ENCODE measurements around the gene RNF220.

The RNF220 gene

GRCh38 chr1:44590475-44590874 lies 185.4 kb downstream of the RNF220 start:
- no peak for DNase-seq

GRCh38 chr1:44591381-44591780 lies 186.3 kb downstream of the RNF220 start:
- no peak for DNase-seq

DNA sequence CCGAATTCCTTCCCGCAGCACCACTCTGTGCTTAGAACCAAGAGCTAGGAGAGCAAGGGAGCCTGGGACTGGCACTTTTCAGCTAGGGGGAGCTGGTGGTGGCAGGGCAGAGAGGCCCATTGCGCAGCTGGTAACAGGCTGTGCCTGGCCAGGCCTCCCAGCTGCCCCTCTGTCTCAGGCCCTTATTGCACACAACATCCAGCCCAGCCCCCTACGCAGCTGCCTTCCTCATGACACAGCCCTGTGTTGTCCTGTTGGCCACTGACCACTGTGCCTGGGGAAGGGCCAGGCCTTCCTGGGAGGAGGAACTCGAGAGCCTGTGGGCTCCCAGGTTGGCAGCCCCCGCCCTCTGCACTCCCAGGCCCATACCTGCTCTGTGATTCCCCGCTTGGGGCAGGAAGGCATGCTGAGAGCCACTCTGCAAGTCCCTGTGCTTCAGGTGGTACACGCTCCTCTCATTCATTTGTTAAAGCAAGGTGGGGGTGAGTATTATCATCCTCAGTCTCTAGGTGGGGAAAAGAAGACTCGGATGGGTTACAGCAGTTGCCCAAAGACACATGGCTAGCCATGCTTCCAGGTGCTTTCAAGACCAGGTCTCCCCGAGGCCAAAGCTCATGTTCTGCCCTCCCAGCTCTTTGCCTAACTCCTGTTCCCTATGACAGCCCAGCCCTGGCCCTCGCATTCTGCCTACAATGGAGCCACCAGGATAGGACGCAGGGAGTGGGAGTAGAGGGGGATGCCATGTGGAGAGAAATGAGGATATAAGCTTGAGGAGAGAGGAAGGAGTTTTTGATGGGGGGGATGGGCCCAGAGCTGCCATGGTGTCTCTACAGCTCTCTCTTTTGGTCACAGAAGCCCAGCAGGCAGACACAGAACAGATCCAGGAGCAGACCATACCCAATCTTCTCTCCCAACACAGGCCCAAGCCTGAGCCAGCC lies 187.4 kb downstream of the RNF220 start:
- no peak for DNase-seq

DNA sequence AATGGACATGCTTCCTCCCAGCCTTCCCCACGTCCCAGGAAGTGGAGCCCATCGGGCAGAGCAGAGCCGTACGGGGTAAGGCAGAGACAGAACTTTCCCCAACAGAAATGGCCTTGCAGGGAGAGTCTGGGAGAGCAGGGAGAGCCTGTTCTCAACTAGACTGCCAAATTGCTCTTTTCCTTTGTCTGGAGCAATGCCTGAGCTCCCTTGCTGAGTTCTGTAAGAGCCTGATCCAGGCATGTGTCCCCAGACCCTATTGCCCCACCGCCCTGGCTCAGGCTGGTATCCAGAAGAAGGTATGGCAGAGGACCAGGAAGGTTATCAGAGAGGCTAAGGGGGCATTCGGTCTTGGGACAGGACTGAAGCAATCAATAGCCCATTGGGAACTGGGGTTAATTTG lies 189.3 kb downstream of the RNF220 start:
- DNase-seq = no peak

DNA sequence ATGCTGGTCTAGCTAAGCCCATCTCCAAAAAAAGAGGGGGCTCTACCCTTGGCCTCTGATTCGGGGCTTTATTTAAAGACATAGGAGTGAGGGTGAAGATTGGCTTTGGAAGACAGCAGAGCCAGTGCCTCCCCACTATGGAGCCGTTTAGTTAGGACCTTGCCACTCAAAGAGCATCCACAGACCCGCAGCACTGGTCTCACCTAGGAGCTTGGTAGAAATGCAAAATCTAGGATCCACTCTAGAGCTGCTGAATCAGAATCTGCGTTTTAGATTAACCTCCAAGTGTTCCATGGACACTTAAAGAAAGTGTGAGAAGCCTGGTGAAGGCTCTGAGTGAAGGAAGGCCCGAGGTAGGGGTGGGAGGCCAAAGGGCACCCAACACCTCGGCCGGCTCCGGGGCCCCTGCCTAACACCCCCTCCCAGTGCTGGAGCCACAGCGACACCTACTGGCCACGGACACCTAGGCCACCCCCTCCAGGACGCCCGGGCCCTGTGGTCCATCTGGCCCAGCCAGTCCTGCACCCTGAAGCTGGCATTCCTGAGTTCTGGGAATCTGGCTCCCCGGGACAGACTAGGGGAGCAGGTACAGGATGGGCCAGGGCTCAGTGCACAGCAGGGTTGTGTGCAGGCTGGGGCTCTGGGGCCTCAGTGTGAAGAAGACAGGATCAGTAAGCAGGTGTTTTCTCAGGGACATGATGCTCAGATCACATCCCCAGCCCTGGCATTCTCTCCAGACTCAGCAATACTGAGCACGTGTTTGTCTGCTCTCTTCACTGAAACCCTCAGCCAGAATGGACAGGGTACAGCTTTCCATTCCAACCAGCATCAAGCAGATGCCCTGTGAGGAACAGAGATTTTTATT lies 190.0 kb downstream of the RNF220 start:
- peak; percentile 65 for DNase-seq

DNA sequence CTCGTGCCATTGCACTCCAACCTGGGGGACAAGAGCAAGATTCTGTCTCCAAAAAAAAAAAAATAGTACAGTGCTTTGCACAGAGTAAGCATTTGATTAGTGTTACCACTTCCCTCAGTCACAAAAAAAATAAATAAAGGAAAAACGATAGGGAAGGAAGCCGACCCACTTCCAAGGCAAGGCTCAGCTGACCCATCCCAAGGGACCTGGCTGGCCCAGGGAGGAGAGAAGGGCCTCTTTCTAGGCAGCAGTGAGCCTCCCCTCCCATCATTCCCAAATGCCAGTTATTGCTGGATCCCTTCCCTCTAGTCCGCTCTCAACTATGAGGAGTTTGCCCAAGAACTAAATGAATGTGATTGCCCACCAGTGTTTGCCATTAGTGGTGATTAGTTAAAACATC lies 191.5 kb downstream of the RNF220 start:
- DNase-seq = no peak

DNA sequence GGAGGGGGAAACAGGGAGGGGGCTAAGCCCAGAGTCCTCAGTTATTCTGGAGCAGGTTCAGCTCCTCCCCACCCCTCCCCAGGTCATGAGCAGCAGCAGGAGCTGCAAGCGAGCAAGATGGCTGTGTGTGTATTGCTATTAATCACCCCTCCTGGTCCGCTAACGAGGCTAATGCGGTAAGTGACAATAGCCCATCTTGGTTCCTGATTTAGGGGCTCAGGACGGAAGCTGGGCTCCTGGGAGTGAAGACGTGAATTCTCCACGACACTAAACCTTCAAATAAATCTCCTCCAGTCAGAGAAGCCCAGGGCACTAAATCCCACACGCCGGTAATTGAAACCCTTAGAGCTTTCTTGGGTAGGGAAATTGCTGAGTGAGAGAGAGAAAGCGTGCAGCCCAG lies 193.1 kb downstream of the RNF220 start:
- no peak for DNase-seq

DNA sequence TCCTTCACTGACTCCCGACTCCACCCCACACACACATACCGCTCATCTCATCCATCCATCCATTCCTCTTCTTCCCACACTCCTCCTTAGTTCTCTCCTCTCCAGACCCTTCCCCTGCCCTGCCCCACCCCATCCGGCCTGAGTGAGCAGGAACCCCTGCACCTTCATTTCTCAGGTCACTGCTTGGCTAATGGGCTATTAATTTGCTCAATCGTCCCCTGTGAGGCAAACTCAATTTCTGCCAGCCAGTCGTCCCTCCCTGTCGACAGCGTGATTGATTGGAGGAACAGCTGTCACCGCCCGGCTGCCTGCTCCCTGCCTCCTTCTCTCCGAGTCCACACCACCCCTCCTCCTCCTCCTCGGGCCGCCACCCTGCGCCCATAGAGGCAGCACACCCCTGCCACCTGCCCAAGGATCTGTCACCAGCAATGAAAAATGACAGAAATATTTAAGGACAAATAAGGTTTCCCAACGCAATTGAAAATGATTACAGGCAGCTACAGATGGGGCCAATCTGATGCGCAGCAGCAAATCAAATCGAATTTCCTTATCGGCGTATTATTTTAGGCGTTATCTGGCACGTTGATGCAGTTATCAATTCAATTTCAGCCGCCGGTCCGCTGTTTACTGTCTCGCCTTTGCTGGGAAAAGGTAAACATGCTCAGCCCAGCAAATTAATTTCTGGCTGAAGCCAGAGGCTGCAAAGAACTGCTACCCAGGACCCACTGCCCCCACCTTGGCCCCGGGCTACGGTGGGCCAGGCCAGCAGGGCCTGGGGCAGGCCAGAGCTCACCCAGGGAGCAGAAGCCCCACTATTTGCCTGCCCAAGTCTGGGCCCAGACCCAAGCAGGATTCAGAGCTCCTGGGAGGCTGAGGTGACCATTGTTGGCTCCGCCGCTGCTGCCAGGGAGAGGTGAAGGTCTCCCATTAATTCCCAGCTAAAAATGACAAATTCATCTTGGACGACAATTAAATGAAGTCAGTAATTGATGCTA lies 197.9 kb downstream of the RNF220 start:
- no peak for DNase-seq

GRCh38 chr1:44603718-44604117 lies 198.7 kb downstream of the RNF220 start:
- DNase-seq = no peak

DNA sequence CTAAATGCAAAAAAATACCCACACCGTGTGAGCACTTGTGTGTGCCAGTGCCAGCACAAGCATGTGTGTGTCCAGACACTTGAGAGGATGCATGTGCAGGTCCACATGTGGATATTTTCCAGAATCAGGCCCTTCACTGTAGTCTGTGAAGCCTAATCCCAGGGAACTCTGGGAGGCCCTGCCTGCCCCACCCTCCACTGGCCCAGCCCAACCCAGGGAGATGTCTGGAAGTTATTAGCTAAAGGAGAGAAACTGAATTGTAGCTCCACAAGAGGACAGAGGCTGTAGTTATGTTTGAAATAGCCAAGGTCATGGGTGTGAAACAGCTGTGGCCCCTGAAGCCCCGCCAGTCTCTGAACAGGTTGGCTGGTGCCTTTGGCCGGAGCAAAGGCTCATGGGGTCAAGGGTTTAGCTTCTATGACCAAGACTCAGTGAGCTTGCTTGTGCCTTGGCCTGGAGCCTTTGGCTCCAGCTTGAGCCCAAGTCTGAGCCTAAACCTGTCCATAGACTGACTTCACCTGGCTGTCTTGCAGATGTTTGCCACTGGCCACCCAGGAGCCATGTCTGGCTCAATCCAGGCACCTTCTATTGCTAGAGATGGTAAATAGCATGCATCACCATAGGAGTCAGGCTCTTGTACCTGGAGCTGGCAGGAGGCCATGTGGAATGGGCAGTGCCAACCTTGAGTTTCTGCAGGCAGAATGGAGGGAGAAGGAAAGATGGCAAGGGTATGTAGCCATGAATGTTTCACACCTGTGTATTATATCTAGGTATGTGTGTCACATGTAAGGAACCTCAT lies 199.3 kb downstream of the RNF220 start:
- no peak for DNase-seq

GRCh38 chr1:44605914-44606615 lies 201.0 kb downstream of the RNF220 start:
- no peak for DNase-seq

GRCh38 chr1:44606701-44607281 lies 201.7 kb downstream of the RNF220 start:
- no peak for DNase-seq

GRCh38 chr1:44608141-44608540 lies 203.1 kb downstream of the RNF220 start:
- DNase-seq = no peak

DNA sequence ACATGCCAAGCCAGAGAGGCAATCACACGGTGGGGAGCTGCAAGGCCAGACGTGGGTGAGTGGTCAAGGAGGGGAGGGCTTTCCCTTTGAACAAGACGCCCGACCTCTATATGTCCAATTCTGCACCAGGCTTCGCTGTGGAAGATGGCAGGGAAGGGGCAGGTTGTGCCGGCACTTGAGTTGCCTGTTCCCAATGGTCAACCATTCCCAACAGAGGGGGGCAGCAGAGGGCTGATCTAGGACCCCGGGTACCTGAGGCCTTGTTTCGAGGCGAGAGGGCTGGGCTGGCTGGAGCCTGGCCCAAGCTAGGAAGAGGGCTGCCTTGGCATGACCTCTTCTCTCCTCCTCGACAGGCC lies 204.3 kb downstream of the RNF220 start:
- DNase-seq = no peak

GRCh38 chr1:44609768-44610526 lies 204.9 kb downstream of the RNF220 start:
- DNase-seq = no peak

- no peak for DNase-seq
These were observed 205.6 kb downstream of the RNF220 start for GRCh38 chr1:44610527-44611148.

- DNase-seq = no peak
These were observed 206.4 kb downstream of the RNF220 start for GRCh38 chr1:44611419-44611818.

GRCh38 chr1:44611866-44612265 lies 206.8 kb downstream of the RNF220 start:
- DNase-seq = no peak

GRCh38 chr1:44613941-44614340 lies 208.9 kb downstream of the RNF220 start:
- no peak for DNase-seq
